NT2/D1 (cell line): ENCODE measurements around the gene ATP8B1.

Experiments
- SUZ12 ChIP-seq: IDR thresholded peaks from 2 replicates; pipeline ENCODE4 v1.6.1; 2011; ENCODE audit not compliant: insufficient read length, insufficient read depth; ENCODE audit errors: extremely low read depth
- ZNF274 ChIP-seq: IDR thresholded peaks from 2 replicates; pipeline ENCODE4 v1.6.1; 2011; ENCODE audit warnings: mild to moderate bottlenecking, low read depth, low read length

DNA sequence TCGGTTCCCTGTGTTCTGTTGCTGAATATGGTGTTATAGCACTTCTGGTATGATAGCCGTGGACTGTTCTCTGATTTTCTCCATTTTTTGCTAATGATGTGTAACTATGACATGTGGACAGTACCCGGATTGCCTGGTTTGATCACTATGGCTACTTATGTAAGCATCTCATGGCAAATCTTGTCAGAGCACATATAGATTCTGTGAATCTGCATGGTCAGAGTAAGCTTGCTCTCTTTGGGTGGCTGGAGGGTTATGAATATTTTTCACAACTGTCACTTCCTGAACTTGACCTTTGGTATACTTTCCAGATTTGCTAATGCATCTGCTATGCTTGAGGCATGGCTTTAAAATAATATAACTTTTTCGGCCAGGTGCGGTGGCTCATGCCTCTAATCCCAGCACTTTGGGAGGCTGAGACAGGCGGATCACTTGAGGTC, 36.8 kb upstream of the ATP8B1 start:
- TF ChIP-seq ZNF274, result no peak
- no peak for TF ChIP-seq SUZ12
